ENCODE measurements around the gene TBC1D32. TPM values are rescaled to one million over a fixed set of nuclear protein-coding genes. Genes with fewer than 3 reads are reported as not detected.
"Not testable (repeated sequence)": the region's sequence is repeated elsewhere in the genome, so short reads cannot be mapped to it uniquely, and the experiment has no call there.

Gene TBC1D32
- total and polyA plus RNA-seq, 2 donors (not counting 1 experiment from before 2014, with no cell fraction given): 6.3 to 21.0 TPM

DNA sequence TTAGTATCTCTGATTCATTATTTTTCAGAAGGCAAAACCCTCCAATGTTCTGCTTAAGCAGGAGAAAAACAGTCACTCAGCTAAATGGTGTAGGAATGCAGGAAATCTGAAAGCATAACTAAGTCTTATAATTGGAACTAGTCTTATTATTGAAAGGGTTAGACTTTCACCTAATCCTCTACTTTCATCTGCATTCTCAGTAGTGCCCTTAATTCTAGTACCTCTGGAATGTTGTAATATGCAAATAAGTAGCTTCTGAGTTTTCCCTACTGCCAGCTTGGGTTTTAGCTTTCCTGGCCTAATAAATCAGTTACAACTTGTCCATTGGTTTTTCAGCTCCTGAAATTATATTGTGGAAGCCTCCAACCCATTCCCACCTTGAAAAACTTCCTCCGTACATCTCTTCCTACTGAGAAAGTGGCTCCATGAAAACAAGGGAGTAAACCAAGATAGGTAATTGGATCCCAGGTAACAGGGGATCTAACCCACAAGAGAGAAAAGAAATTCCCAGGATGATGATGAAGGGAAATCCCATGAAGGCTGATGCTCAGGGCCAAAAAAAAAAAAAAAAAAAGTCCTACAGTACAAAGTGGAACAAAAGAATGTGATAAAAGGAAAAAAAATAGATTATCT lies 147.0 kb downstream of the TBC1D32 start:
- TF ChIP-seq CTCF (conservative IDR thresholded peaks at IDR 0.05 in 1 of 2, IDR thresholded peaks at IDR 0.05 in 1 of 2; ENCODE audit: low read depth in 1 of 2, low read length in 2 of 2) (no peak), EZH2 (IDR thresholded peaks at IDR 0.05; ENCODE audit: low read length, missing control alignments) (no peak)
- H3K9me3 ChIP-seq (ENCODE audit: control insufficient read depth, insufficient read depth, low read depth, low read length): no peaks in the 10 kb centered on the region
- H3K79me2 ChIP-seq (ENCODE audit: control insufficient read depth, insufficient read depth, low read length): no peaks in the 10 kb centered on the region
- no peaks in the 10 kb centered on the region for H3K27me3 ChIP-seq (ENCODE audit: control insufficient read depth, insufficient read depth, low read length)
- H3K4me2 ChIP-seq (ENCODE audit: extremely low read depth, insufficient read depth, low read length): no peak overlapping the region
- H3K4me3 ChIP-seq (replicated peaks in 1 of 4; ENCODE audit: control extremely low read depth in 1 of 4, insufficient read depth in 1 of 4, low read depth in 3 of 4, low read length in 4 of 4): no peak overlapping the region
- no peak for DNase-seq (ENCODE audit: low read depth in 2 of 2)
- no peaks in the 10 kb centered on the region for H3K36me3 ChIP-seq (ENCODE audit: control insufficient read depth, insufficient read depth, low read length)
- no peaks in the 10 kb centered on the region for H4K20me1 ChIP-seq (ENCODE audit: control insufficient read depth, extremely low read depth, insufficient read depth, low read length)
- H3K27ac ChIP-seq (ENCODE audit: insufficient read depth, low read length): no peak overlapping the region
- H3K9ac ChIP-seq (ENCODE audit: insufficient read depth, low read length): no peak overlapping the region
- no peak overlapping the region for H2AFZ ChIP-seq (ENCODE audit: low read length)
- H3K4me1 ChIP-seq (ENCODE audit: control insufficient read depth, extremely low read depth, insufficient read depth, low read length): no peaks in the 10 kb centered on the region

DNA sequence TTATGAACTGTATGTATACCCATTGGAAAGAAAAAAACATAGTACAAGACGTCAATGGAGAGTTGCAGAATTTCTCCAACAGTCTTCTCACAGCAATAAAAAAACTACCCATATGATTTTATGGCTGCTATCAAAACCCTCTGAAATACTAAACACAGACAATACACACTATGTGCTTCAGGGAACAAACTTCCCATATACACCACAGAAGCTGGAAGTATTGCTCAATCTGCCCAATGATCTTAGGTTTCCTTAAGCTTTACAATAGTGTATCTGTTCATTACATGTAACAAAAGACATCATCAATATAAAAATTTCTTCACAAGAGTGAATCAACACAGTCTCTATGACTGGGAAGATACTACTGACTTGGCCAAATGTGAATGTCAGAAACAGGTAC lies 150.5 kb downstream of the TBC1D32 start:
- H3K27ac ChIP-seq (ENCODE audit: insufficient read depth, low read length): no peak overlapping the region
- H3K79me2 ChIP-seq (ENCODE audit: control insufficient read depth, insufficient read depth, low read length): no peaks in the 10 kb centered on the region
- no peak overlapping the region for H2AFZ ChIP-seq (ENCODE audit: low read length)
- no peaks in the 10 kb centered on the region for H3K36me3 ChIP-seq (ENCODE audit: control insufficient read depth, insufficient read depth, low read length)
- no peaks in the 10 kb centered on the region for H3K9me3 ChIP-seq (ENCODE audit: control insufficient read depth, insufficient read depth, low read depth, low read length)
- no peak overlapping the region for H3K4me2 ChIP-seq (ENCODE audit: extremely low read depth, insufficient read depth, low read length)
- H3K4me1 ChIP-seq (ENCODE audit: control insufficient read depth, extremely low read depth, insufficient read depth, low read length): no peaks in the 10 kb centered on the region
- H3K9ac ChIP-seq (ENCODE audit: insufficient read depth, low read length): no peak overlapping the region
- TF ChIP-seq CTCF (conservative IDR thresholded peaks at IDR 0.05 in 1 of 2, IDR thresholded peaks at IDR 0.05 in 1 of 2; ENCODE audit: low read depth in 1 of 2, low read length in 2 of 2): no peak
- TF ChIP-seq EZH2 (IDR thresholded peaks at IDR 0.05; ENCODE audit: low read length, missing control alignments): no peak
- H4K20me1 ChIP-seq (ENCODE audit: control insufficient read depth, extremely low read depth, insufficient read depth, low read length): no peaks in the 10 kb centered on the region
- no peak overlapping the region for H3K4me3 ChIP-seq (replicated peaks in 1 of 4; ENCODE audit: control extremely low read depth in 1 of 4, insufficient read depth in 1 of 4, low read depth in 3 of 4, low read length in 4 of 4)
- no peak for DNase-seq (ENCODE audit: low read depth in 2 of 2)
- H3K27me3 ChIP-seq (ENCODE audit: control insufficient read depth, insufficient read depth, low read length): no peaks in the 10 kb centered on the region

- H3K4me1 ChIP-seq (ENCODE audit: control insufficient read depth, extremely low read depth, insufficient read depth, low read length): no peaks in the 10 kb centered on the region
- no peak overlapping the region for H3K9ac ChIP-seq (ENCODE audit: insufficient read depth, low read length)
- H2AFZ ChIP-seq (ENCODE audit: low read length): no peak overlapping the region
- DNase-seq (ENCODE audit: low read depth in 2 of 2): no peak
- no peaks in the 10 kb centered on the region for H3K79me2 ChIP-seq (ENCODE audit: control insufficient read depth, insufficient read depth, low read length)
- H4K20me1 ChIP-seq (ENCODE audit: control insufficient read depth, extremely low read depth, insufficient read depth, low read length): no peaks in the 10 kb centered on the region
- H3K27me3 ChIP-seq (ENCODE audit: control insufficient read depth, insufficient read depth, low read length): no peaks in the 10 kb centered on the region
- no peak for TF ChIP-seq CTCF (conservative IDR thresholded peaks at IDR 0.05 in 1 of 2, IDR thresholded peaks at IDR 0.05 in 1 of 2; ENCODE audit: low read depth in 1 of 2, low read length in 2 of 2)
- no peak for TF ChIP-seq EZH2 (IDR thresholded peaks at IDR 0.05; ENCODE audit: low read length, missing control alignments)
- H3K4me2 ChIP-seq (ENCODE audit: extremely low read depth, insufficient read depth, low read length): no peak overlapping the region
- H3K9me3 ChIP-seq (ENCODE audit: control insufficient read depth, insufficient read depth, low read depth, low read length): no peaks in the 10 kb centered on the region
- no peak overlapping the region for H3K27ac ChIP-seq (ENCODE audit: insufficient read depth, low read length)
- no peak overlapping the region for H3K4me3 ChIP-seq (replicated peaks in 1 of 4; ENCODE audit: control extremely low read depth in 1 of 4, insufficient read depth in 1 of 4, low read depth in 3 of 4, low read length in 4 of 4)
- no peaks in the 10 kb centered on the region for H3K36me3 ChIP-seq (ENCODE audit: control insufficient read depth, insufficient read depth, low read length)
These were observed 158.5 kb downstream of the TBC1D32 start for GRCh38 chr6:121175827-121176226.

GRCh38 chr6:121172451-121172850 lies 161.8 kb downstream of the TBC1D32 start:
- H3K9me3 ChIP-seq (ENCODE audit: control insufficient read depth, insufficient read depth, low read depth, low read length): not testable (repeated sequence)

More at GRCh38 chr6:121172451-121172850, 161.8 kb downstream of the TBC1D32 start:
- not testable (repeated sequence) for H3K27me3 ChIP-seq (ENCODE audit: control insufficient read depth, insufficient read depth, low read length); H2AFZ ChIP-seq (ENCODE audit: low read length); H3K4me1 ChIP-seq (ENCODE audit: control insufficient read depth, extremely low read depth, insufficient read depth, low read length); H4K20me1 ChIP-seq (ENCODE audit: control insufficient read depth, extremely low read depth, insufficient read depth, low read length); H3K4me3 ChIP-seq (replicated peaks in 1 of 4; ENCODE audit: control extremely low read depth in 1 of 4, insufficient read depth in 1 of 4, low read depth in 3 of 4, low read length in 4 of 4); H3K27ac ChIP-seq (ENCODE audit: insufficient read depth, low read length); DNase-seq (ENCODE audit: low read depth in 2 of 2); H3K36me3 ChIP-seq (ENCODE audit: control insufficient read depth, insufficient read depth, low read length); H3K79me2 ChIP-seq (ENCODE audit: control insufficient read depth, insufficient read depth, low read length); H3K9ac ChIP-seq (ENCODE audit: insufficient read depth, low read length); H3K4me2 ChIP-seq (ENCODE audit: extremely low read depth, insufficient read depth, low read length)
